NT2/D1 (cell line): ENCODE results near the gene PDGFRA.

Experiments used
- SUZ12 ChIP-seq: IDR thresholded peaks from 2 replicates; pipeline ENCODE4 v1.6.1; 2011; ENCODE audit not compliant: insufficient read length, insufficient read depth; ENCODE audit errors: extremely low read depth
- YY1 ChIP-seq: IDR thresholded peaks from 2 replicates; pipeline ENCODE4 v1.6.1; 2011; ENCODE audit not compliant: insufficient read length, insufficient read depth
- ZNF274 ChIP-seq: IDR thresholded peaks from 2 replicates; pipeline ENCODE4 v1.6.1; 2011; ENCODE audit warnings: mild to moderate bottlenecking, low read depth, low read length

DNA sequence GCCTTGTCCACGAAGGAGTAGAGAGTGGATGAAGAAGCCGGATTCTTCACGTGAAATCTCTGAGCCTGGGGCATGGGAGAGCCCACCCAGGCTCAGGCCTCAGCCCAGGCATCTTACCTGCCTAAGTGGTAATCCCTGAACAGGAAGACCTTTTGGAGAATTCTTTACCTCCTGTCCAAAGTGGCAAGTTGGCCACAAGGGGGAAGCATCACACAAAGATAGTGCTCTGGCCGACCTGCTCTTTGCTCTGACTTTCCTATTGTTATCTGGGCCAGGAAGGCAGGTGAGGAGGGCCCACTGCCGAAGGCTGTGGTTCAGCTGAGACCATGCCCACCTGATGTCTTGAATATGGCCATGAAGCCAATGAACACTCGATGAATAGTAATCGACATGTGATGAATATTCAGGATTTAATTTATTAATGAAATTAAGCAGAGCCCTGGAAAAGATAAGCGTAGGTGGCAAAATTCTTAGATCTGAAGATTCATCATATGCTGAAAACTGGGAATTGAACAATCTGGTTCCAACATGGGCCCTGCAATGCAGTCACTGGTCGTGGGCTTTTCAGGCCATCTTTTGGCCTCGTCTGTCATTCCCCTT is 93.8 kb downstream of the PDGFRA start:
- no peak for TF ChIP-seq YY1
- no peak for TF ChIP-seq SUZ12
- TF ChIP-seq ZNF274 = no peak
